ENCODE data around the gene KCNT1.

- TF ChIP-seq CTCF (IDR thresholded peaks at IDR 0.05), result no peak
- no peak for TF ChIP-seq POLR2A (IDR thresholded peaks at IDR 0.05)
These were observed 76.4 kb downstream of the KCNT1 start for GRCh38 chr9:135778421-135778820.
